OCI-M1 (cell line): ENCODE data around the gene PSG2.
"Not testable (repeated sequence)": the region's sequence is repeated elsewhere in the genome, so short reads cannot be mapped to it uniquely, and the experiment has no call there.

Experiments used
- DNase-seq: peaks from one replicate; lab custom pipeline; 2025; lab: John Stamatoyannopoulos, UW

The PSG2 gene

DNA sequence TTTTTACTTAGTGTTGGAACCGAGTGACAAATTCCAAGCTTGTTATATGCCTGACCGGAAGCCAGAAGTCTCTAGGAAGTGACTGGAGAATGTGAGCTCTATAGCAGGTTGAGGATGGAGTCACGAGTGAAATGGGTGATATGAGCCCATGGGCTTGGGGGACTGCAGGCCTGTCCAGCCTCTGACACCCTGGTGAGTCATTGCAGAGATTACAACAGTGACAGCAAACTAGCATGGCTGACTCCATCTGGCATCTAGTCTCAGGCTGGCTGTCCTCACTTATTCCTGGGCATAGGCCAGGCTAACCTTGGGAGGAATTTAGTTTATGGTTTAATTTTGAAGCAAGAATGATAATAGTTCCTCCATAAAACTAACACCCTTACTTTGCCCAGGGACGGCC is 4.6 kb downstream of the PSG2 start:
- not testable (repeated sequence) for DNase-seq

DNA sequence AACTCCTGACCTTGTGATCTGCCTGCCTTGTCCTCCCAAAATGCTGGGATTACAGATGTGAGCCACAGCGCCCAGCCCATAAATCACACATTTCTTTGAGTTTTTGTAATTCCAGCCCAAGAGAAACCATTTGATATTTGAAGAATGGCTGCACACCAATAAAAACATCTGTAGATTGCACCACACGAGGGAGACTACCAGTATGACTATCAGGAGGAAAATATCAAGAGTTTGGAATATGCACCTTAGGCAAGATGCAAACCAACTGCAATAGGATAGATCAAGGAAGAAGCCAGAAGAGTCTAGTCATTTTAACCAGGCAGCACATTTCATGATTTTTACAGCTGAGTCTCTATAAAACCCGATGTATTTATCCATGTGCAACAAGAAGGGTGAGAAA is 20.1 kb downstream of the PSG2 start:
- not testable (repeated sequence) for DNase-seq

DNA sequence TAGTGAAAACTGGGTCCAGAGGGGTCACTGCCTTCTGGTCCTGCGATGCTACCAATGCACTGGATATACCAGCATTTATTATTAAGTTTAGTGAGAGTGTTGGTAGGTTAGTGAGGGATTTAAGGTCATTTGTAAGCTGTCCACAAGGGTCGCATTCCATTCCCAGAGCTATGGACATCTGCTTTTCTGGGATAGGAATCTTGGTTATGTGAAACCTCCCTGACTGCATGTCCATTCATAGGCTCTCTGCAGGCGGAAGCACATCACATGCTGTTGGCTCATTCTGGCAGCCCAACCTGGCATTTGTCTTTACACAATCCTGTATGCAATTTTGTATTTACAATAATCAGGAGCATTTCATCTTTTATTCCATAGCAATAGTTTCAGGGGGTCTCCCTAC is 21.2 kb downstream of the PSG2 start:
- not testable (repeated sequence) for DNase-seq

DNA sequence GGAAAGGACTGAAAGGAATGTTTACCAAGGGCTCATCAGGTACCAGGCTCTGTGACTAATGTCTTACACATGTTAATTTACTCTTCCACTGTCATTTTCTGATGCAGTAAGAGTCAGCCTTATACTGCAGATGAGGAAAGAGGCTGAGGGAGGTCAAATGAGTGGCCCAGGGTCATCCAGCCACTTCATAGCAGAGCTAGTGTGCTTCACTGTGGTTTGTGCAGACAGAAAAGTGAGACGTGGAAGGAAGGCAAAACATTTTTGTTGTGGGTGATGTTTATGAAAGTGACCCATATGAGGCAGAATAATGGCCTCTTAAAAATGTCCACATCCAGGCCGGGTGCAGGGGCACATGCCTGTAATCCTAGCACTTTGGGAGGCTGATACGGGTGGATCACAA is 22.2 kb downstream of the PSG2 start:
- not testable (repeated sequence) for DNase-seq

DNA sequence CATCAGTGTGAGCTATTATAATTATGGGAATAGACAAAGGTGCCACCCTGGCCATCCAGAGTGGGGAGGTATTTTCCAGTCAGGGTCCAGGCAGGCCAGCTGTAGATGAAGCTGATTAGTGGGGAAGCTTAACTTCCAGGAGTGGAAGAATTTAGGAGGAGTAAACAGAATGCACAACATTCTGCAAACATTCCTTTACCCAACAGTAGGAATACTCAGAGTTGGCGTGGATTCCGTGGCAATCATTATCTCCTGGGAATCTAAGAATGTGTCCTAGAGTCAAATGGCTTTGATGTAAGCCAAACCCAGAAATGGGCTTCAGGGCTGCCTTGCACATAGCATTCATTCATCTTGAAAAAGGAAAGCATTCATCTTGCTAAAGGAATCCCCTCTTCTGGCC is 23.0 kb downstream of the PSG2 start:
- DNase-seq, result not testable (repeated sequence)

DNA sequence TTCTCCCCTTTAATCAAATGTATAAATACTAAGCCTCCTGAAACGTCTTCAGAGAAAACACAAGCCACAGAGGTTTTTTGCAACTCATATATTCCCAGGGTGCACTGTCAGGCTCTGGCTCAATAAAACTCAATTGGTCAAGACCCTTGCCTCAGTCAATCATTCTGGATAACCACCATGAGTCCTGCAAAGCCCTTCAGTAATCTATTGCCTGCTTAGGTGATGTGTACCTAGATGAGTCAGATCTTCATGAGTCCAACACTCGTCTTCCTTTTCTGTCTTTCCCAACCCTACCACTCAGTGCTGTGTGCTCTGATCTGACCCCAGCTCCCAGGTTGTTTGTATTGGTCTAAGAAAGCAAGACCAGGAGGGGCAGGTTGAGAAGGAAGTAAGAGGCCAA is 24.1 kb downstream of the PSG2 start:
- DNase-seq, result not testable (repeated sequence)

DNA sequence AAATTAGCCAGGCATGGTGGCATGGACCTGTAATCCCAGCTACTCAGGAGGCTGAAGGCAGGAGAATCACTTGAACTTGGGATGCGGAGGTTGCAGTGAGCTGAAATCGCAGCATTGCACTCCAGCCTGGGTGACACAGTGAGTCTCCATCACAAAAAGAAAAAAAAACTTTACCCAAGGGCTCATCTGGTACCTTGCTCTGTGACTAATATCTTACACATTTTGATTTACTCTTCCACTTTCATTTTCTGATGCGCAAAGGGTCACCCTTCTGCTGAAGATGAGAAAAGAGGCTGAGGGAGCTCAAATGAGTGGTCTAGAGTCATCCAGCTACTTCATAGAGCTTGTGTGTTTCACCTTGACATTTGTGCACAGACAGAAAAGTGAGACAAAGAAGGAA is 34.5 kb downstream of the PSG2 start:
- DNase-seq, result not testable (repeated sequence)

DNA sequence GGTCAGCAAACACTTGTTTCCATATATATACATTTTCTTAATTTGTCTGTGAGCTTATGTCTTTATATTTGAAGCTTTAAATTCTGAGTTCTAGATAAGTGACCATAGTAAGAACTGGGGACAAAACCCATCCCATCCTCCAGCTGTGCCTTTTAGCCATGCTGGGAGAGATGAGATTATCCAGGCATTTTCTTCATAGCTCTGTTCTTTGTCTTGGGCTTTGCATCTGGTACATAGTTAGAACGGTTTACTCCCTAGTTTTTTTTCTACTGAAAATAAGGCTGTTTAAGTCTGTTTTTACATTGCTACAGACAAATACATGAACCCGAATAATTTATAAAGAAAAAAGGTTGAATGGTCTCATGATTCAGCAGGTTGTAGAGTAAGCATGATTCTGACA is 35.9 kb downstream of the PSG2 start:
- not testable (repeated sequence) for DNase-seq

DNA sequence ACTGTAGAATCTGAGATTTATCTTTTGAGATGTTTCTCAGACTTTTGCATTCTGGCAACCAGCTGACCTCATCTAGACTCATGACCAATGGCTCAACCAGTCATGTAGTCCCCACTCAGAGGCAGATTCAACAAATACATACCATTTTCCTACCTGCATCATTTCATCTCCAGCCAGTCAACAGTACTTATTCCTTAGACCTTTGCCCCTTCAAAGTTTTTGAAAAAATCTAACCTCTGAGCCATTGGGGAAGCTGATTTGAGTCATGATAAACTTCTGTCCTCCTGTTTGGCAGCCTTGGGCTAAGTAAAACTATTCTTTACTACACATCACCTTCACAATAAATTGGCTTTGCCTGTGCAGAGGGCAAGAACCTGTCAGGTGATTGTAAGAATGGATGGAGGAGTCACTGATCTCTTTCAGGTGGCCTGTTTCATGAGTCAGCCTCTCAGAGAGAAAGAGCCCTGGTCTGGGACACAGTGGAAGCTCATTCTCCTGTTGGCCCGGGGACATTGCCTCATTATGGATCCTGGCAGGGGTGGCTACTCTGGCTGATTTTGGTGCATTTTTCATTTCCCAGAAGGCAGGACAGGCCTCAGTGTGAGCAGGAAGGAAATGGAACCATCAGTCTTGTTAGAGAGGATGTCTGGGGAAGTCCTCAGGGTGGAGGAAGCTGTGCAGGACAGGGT is 38.9 kb downstream of the PSG2 start:
- not testable (repeated sequence) for DNase-seq

DNA sequence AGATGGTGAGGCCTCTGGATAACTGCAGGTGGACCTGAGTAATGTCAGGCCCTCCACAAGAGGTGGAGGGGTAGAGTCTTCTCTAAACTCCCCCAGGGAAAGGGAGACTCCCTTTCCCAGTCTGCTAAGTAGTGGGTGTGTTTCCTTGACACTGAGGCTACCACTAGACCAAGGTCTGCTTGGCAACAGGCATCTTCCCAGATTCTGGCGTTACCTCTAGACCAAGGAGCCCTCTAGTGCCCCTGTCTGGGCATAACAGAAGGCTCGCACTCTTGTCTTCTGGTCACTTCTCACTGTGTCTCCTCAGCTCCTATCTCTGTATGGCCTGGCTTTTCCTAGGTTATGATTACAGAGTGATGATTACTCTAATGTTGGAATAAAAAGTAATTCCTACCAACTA is 50.9 kb downstream of the PSG2 start:
- DNase-seq, result not testable (repeated sequence)

DNA sequence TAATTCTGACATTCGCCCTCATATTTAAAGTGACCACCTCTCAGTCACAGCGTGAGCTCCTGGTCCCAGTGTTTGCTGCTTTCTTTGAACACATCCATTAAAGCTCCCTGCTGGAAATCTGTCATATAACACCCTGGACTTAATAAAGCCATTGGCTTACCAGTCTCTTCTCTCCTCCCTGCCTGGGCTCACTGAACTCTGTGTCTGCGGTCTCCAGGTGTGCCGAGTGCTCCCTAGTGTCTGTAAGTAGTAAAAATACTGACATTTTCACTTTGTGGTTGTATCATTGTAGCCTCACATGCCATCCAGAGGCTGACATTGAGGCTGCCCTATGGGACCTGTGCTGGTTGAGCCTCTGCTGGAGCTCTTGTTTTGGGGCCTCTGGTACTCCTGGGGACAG is 53.6 kb downstream of the PSG2 start:
- no peak for DNase-seq

DNA sequence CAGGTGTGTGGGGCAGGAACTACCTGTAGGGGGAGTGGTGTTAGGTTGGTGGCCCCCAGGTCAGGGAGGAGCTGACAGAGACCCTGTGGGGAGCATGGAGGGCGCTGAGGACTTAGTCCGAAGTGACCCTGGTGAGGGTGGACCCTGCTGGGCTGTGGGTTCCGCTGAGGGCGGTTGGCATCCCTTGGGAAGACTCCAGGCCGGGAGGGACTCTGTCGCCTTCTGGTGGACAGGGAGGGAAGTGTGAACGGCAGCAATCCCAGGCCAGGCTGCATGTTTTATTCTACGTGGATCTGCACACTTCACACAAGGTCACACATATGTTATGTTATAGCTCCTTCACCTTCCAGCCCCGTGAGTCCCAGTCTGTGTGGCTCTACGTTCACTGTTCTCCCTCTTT is 54.5 kb downstream of the PSG2 start:
- DNase-seq, result not testable (repeated sequence)

DNA sequence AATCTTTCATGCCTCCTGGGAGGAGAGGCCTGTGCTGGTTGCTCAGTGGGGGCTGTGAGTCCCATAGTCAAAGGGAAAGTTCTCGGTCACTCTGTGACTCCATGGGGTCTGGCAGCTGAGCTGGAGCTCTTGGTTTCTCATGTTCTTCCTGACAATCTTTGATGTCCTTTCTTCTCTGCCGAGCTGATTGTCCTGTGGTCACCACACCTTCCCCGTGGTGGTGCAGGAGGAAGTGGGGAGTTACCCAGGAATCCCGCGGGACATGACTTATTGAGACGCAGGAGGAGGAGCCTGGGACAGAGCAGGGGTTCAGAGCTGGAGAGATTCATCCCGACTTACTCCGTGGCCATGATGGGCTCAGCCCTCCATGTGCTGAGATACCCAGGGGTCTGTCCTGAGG is 55.4 kb downstream of the PSG2 start:
- not testable (repeated sequence) for DNase-seq

DNA sequence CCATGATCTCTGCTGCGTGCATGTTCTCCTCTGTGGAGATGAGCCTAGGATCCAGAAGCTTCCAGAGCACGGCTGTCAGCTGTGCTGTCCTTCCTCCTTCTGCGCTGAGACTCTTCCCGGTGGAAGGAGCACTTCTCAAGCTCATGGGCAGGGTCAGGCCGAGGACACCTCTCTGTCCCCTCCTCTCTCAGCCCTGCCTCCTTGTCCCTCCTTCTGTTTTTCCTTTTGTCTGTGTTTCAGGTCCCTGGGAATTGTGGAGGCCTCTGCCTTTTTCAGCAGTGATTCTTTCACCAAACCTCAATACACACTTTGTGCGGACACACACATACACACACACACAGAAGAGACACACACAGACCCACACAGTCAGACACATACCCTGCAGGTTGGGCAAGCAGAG is 56.1 kb downstream of the PSG2 start, which contains the start of gene PSG11:
Gene PSG11 (minus strand): TSS at position 101 of the 400 bp plus-strand sequence. CDS start 97 bp downstream, at position 4.
- not testable (repeated sequence) for DNase-seq

DNA sequence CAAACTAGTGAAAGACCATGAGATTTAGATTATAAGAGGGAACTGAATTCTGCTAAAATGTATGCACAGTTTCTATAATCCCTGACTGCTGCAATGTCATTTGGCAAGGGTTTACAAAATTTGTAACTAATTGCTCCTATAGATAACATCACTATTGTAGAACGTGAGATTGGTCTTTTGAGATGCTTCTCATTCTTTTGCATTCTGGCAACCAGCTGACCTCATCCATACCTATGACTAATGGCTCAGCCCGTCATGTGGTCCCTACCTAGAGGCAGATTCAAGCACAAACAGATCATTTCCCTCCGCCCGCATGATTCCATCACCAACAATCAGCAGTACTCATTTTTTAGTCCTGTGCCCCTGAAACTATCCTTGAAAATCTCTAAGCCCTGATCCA is 60.4 kb downstream of the PSG2 start:
- DNase-seq, result not testable (repeated sequence)

DNA sequence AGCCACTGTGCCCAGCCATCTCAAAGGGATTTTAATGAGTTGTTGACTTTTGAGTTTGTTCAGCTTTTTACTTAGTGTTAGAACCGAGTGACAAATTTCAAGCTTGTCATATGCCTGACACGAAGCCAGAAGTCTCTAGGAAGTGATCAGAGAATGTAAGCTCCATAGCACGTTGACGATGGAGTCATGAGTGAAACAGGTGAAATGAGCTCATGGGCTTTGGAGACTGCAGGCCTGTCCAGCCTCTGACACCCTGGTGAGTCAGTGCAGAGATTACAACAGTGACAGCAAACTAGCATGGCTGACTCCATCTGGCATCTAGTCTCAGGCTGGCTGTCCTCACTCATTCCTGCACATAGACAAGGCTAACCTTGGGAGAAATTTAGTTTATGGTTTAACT is 60.9 kb downstream of the PSG2 start:
- not testable (repeated sequence) for DNase-seq

DNA sequence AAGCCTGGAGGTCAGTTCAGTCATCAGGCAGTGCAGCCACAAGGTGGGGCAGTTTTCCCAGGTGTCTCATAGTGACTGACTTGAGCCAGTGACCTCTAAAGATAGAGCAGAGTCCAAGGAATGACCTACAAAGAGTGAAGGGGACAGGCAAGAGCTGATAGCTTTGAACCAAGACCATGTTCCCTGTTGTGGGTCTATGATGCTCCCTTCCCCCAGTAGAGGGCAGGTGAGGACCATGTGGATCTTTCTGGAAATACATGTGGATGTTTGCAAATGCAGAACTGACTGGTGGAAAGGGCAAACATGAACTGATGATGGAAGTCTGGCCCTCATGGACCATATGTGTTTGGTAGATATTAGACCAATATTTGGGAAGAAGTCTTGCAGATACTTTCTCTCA is 62.9 kb downstream of the PSG2 start:
- DNase-seq, result not testable (repeated sequence)
